Measurements from ENCODE around the gene PAGE1. TPM values are rescaled to one million over a fixed set of nuclear protein-coding genes. Genes with fewer than 3 reads are reported as not detected.

Gene PAGE1
- total and polyA plus RNA-seq, 10 of the 15 experiments (the other 5 are each of a cell fraction or from before 2014, with no cell fraction given) = not detected

DNA sequence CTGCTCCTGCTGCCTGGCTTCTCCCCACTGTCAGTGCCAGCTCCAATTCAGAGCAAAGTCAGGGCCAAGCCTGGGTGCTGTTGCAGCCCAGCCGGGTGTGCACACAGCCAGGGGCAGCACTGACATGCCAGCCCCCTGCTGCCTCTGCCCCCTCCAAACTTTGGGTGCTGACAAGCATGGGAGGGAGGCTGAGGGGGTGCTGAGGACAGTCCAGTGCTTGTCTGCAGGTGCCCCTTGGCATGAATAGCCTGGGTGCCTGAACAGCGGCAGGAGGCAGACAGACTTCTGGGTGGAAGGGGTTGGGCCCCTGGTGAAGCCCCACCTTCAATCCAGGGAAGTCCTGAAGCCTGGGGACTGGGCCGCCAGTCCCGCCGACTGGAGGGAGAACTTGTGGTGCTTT is 31.2 kb upstream of the PAGE1 start (continued):
- TF ChIP-seq, protein P1, sequence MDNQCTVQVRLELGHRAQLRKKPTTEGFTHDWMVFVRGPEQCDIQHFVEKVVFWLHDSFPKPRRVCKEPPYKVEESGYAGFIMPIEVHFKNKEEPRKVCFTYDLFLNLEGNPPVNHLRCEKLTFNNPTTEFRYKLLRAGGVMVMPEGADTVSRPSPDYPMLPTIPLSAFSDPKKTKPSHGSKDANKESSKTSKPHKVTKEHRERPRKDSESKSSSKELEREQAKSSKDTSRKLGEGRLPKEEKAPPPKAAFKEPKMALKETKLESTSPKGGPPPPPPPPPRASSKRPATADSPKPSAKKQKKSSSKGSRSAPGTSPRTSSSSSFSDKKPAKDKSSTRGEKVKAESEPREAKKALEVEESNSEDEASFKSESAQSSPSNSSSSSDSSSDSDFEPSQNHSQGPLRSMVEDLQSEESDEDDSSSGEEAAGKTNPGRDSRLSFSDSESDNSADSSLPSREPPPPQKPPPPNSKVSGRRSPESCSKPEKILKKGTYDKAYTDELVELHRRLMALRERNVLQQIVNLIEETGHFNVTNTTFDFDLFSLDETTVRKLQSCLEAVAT (IDR thresholded peaks at IDR 0.05) = no peak
- TF ChIP-seq, protein P2, sequence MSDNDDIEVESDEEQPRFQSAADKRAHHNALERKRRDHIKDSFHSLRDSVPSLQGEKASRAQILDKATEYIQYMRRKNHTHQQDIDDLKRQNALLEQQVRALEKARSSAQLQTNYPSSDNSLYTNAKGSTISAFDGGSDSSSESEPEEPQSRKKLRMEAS (IDR thresholded peaks at IDR 0.05; ENCODE audit: low read depth, low read length) = no peak
- no peak for TF ChIP-seq RFX5 (IDR thresholded peaks at IDR 0.05; ENCODE audit: low read depth, low read length)
- no peak for TF ChIP-seq JUNB (IDR thresholded peaks at IDR 0.05)
- no peak for TF ChIP-seq TCF7 (IDR thresholded peaks at IDR 0.05; ENCODE audit: borderline replicate concordance)
- TF ChIP-seq, protein P3, sequence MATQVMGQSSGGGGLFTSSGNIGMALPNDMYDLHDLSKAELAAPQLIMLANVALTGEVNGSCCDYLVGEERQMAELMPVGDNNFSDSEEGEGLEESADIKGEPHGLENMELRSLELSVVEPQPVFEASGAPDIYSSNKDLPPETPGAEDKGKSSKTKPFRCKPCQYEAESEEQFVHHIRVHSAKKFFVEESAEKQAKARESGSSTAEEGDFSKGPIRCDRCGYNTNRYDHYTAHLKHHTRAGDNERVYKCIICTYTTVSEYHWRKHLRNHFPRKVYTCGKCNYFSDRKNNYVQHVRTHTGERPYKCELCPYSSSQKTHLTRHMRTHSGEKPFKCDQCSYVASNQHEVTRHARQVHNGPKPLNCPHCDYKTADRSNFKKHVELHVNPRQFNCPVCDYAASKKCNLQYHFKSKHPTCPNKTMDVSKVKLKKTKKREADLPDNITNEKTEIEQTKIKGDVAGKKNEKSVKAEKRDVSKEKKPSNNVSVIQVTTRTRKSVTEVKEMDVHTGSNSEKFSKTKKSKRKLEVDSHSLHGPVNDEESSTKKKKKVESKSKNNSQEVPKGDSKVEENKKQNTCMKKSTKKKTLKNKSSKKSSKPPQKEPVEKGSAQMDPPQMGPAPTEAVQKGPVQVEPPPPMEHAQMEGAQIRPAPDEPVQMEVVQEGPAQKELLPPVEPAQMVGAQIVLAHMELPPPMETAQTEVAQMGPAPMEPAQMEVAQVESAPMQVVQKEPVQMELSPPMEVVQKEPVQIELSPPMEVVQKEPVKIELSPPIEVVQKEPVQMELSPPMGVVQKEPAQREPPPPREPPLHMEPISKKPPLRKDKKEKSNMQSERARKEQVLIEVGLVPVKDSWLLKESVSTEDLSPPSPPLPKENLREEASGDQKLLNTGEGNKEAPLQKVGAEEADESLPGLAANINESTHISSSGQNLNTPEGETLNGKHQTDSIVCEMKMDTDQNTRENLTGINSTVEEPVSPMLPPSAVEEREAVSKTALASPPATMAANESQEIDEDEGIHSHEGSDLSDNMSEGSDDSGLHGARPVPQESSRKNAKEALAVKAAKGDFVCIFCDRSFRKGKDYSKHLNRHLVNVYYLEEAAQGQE (IDR thresholded peaks at IDR 0.05; ENCODE audit: low read depth, low read length) = no peak
- TF ChIP-seq, protein P4, sequence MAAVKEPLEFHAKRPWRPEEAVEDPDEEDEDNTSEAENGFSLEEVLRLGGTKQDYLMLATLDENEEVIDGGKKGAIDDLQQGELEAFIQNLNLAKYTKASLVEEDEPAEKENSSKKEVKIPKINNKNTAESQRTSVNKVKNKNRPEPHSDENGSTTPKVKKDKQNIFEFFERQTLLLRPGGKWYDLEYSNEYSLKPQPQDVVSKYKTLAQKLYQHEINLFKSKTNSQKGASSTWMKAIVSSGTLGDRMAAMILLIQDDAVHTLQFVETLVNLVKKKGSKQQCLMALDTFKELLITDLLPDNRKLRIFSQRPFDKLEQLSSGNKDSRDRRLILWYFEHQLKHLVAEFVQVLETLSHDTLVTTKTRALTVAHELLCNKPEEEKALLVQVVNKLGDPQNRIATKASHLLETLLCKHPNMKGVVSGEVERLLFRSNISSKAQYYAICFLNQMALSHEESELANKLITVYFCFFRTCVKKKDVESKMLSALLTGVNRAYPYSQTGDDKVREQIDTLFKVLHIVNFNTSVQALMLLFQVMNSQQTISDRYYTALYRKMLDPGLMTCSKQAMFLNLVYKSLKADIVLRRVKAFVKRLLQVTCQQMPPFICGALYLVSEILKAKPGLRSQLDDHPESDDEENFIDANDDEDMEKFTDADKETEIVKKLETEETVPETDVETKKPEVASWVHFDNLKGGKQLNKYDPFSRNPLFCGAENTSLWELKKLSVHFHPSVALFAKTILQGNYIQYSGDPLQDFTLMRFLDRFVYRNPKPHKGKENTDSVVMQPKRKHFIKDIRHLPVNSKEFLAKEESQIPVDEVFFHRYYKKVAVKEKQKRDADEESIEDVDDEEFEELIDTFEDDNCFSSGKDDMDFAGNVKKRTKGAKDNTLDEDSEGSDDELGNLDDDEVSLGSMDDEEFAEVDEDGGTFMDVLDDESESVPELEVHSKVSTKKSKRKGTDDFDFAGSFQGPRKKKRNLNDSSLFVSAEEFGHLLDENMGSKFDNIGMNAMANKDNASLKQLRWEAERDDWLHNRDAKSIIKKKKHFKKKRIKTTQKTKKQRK (IDR thresholded peaks at IDR 0.05; ENCODE audit: low read depth, low read length) = no peak
- TF ChIP-seq FOXK2 (IDR thresholded peaks at IDR 0.05) = no peak
- TF ChIP-seq ZNF207 (IDR thresholded peaks at IDR 0.05; ENCODE audit: borderline replicate concordance) = no peak
